B cell (primary cell): ENCODE results near the gene ALPK3.

Experiments
- CTCF ChIP-seq: fragments of 200-600 bp; IDR thresholded peaks from one replicate; pipeline ENCODE4 v1.8.0; 2022; ENCODE audit warnings: antibody characterized with exemption, mild to moderate bottlenecking
- EZH2 ChIP-seq: IDR thresholded peaks from 2 replicates; pipeline ENCODE4 v1.6.1; 2012; ENCODE audit warnings: borderline replicate concordance, low read depth, mild to moderate bottlenecking, moderate library complexity, low read length; ENCODE audit not compliant: insufficient read depth, poor library complexity, severe bottlenecking

GRCh38 chr15:84813931-84814330 lies 3.2 kb upstream of the ALPK3 start:
- TF ChIP-seq CTCF: no peak
- no peak for TF ChIP-seq EZH2
